Fibroblast of lung (primary cell): Measurements from ENCODE around the gene TUBGCP3. TPM values are rescaled to one million over a fixed set of nuclear protein-coding genes. Genes with fewer than 3 reads are reported as not detected.

ENCODE experiments used
- DNase-seq, 2 donors: peaks; one replicate each; pipeline versions ENCODE4 v3.0.0 to v3.0.0-alpha.2; 2010; ENCODE audit warnings: low read depth in 2 of 2
- H2AFZ ChIP-seq: 2 replicates; pipeline ENCODE4 v1.5.1; 2012; ENCODE audit warnings: low read length, control low read depth, inconsistent platforms
- H3K27ac ChIP-seq: 2 replicates; pipeline ENCODE4 v1.5.1; 2011; ENCODE audit warnings: low read length, control low read depth; ENCODE audit not compliant: insufficient read depth
- H3K27me3 ChIP-seq: 2 replicates; pipeline ENCODE4 v1.5.1; 2011; ENCODE audit warnings: mild to moderate bottlenecking, low read length; ENCODE audit not compliant: control insufficient read depth, insufficient read depth
- H3K36me3 ChIP-seq: 2 replicates; pipeline ENCODE4 v1.5.1; 2011; ENCODE audit warnings: low read length; ENCODE audit not compliant: control insufficient read depth, insufficient read depth
- H3K4me1 ChIP-seq: 2 replicates; pipeline ENCODE4 v1.5.1; 2011; ENCODE audit warnings: low read length; ENCODE audit not compliant: control insufficient read depth, insufficient read depth; ENCODE audit errors: extremely low read depth
- H3K4me2 ChIP-seq: 2 replicates; pipeline ENCODE4 v1.5.1; 2011; ENCODE audit warnings: low read length, control low read depth; ENCODE audit not compliant: insufficient read depth; ENCODE audit errors: extremely low read depth
- H3K4me3 ChIP-seq, 4 experiments: fragments of 200-600 bp in 1 of 4; sonication (generic) in 1 of 4; replicated peaks in 1 of 4; 2 replicates each; pipeline ENCODE4 v1.5.1; 2011 to 2016; ENCODE audit warnings: low read length in 4 of 4, low read depth in 3 of 4, mild to moderate bottlenecking in 3 of 4, control low read depth in 2 of 4, inconsistent platforms in 1 of 4, mixed read lengths in 1 of 4; ENCODE audit not compliant: insufficient read depth in 1 of 4; ENCODE audit errors: control extremely low read depth in 1 of 4
- H3K79me2 ChIP-seq: 2 replicates; pipeline ENCODE4 v1.5.1; 2012; ENCODE audit warnings: mild to moderate bottlenecking, low read length, inconsistent platforms; ENCODE audit not compliant: control insufficient read depth, insufficient read depth
- H3K9ac ChIP-seq: 2 replicates; pipeline ENCODE4 v1.5.1; 2011; ENCODE audit warnings: mild to moderate bottlenecking, low read length, control low read depth; ENCODE audit not compliant: insufficient read depth
- H3K9me3 ChIP-seq: 2 replicates; pipeline ENCODE4 v1.5.1; 2012; ENCODE audit warnings: low read depth, low read length; ENCODE audit not compliant: control insufficient read depth, insufficient read depth
- H4K20me1 ChIP-seq: 2 replicates; pipeline ENCODE4 v1.5.1; 2011; ENCODE audit warnings: low read length; ENCODE audit not compliant: control insufficient read depth, insufficient read depth; ENCODE audit errors: extremely low read depth
- EZH2 ChIP-seq: IDR thresholded peaks from 2 replicates; pipeline ENCODE4 v1.5.1; 2012; ENCODE audit warnings: low read length, control low read depth, mild to moderate bottlenecking; ENCODE audit errors: missing control alignments
- polyA plus RNA-seq, 2 donors: library from polyadenylated mRNA; depleted of rRNA in 1 of 2; stranded (reverse) in 1 of 2; unstranded in 1 of 2; fragments of >200 nt; gene quantifications; 2 replicates each; pipeline ENCODE4 v1.2.1, GENCODE V29; 2011 to 2012; ENCODE audit warnings: missing spikeins in 1 of 2
- total RNA-seq: library from RNA; depleted of rRNA; stranded (reverse); fragments of >200 nt; gene quantifications from 2 replicates; pipeline ENCODE4 v1.2.1, GENCODE V29; 2014
- TF ChIP-seq, protein P1 (sequence below), 2 donors: IDR thresholded peaks in 1 of 2; conservative IDR thresholded peaks in 1 of 2; 1 replicate in 1 of 2; 2 replicates in 1 of 2; pipeline ENCODE4 v1.5.1; 2011 to 2012; ENCODE audit warnings: low read length in 2 of 2, control low read depth in 1 of 2, inconsistent platforms in 1 of 2, low read depth in 1 of 2, mild to moderate bottlenecking in 1 of 2

TUBGCP3 gene
- total and polyA plus RNA-seq, 2 donors (not counting 1 experiment from before 2014, with no cell fraction given): 14.5 to 17.2 TPM

DNA sequence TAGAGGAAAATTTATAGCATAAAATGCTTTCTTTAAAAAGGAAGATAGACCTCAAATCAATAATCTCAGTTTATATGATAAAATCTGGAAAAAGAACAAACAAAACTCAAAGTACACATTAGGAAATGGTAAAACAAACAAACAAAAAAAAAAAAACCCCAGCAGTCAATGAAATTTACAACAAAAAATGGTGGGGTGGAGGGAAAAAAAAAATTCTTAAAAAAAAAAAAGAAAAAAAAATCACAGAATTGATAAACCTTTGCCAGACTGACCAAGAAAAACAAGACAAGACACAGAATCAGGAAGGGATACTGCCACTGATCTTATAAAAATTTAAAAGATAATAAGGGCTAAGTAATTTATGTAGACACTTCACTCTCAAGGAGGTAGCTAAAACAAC is 11.2 kb downstream of the TUBGCP3 start:
- Histone ChIP-seq H3K27ac (no peak overlapping the region), H3K79me2 (peaks cover 80% of the 10 kb centered on the region), H3K4me1 (peaks cover 2% of the 10 kb centered on the region), H3K4me3 (no peak overlapping the region), H3K9ac (no peak overlapping the region), H3K9me3 (no peaks in the 10 kb centered on the region), H3K4me2 (no peak overlapping the region), H3K36me3 (no peaks in the 10 kb centered on the region), H4K20me1 (no peaks in the 10 kb centered on the region), H2AFZ (no peak overlapping the region), H3K27me3 (no peaks in the 10 kb centered on the region)
- TF ChIP-seq, protein P1, sequence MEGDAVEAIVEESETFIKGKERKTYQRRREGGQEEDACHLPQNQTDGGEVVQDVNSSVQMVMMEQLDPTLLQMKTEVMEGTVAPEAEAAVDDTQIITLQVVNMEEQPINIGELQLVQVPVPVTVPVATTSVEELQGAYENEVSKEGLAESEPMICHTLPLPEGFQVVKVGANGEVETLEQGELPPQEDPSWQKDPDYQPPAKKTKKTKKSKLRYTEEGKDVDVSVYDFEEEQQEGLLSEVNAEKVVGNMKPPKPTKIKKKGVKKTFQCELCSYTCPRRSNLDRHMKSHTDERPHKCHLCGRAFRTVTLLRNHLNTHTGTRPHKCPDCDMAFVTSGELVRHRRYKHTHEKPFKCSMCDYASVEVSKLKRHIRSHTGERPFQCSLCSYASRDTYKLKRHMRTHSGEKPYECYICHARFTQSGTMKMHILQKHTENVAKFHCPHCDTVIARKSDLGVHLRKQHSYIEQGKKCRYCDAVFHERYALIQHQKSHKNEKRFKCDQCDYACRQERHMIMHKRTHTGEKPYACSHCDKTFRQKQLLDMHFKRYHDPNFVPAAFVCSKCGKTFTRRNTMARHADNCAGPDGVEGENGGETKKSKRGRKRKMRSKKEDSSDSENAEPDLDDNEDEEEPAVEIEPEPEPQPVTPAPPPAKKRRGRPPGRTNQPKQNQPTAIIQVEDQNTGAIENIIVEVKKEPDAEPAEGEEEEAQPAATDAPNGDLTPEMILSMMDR (conservative IDR thresholded peaks at IDR 0.05 in 1 of 2, IDR thresholded peaks at IDR 0.05 in 1 of 2; ENCODE audit: low read depth in 1 of 2, low read length in 2 of 2): no peak
- TF ChIP-seq EZH2: no peak
- DNase-seq: no peak

DNA sequence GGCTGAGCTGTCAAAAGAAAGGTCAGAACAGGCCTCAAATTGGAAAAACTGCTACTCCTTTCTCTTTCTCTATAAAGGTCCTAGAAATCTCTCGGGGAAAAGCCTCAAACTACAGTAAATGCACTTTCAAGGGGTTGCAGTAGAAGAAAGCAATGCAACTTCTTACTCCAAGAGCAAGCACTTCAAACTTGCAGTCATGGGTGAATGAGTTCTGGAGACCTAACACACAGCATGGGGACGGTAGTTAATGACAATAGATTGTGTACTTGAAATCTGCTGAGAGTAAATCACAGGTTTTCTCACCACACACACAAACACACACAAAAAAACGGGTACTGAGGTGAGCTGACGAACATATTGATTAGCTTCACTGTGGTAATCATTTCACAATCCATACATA is 11.8 kb downstream of the TUBGCP3 start:
- Histone ChIP-seq H3K36me3 (no peaks in the 10 kb centered on the region), H4K20me1 (no peaks in the 10 kb centered on the region), H3K4me1 (peaks cover 2% of the 10 kb centered on the region), H3K27ac (no peak overlapping the region), H2AFZ (no peak overlapping the region), H3K79me2 (peaks cover 80% of the 10 kb centered on the region), H3K4me3 (no peak overlapping the region), H3K4me2 (no peak overlapping the region), H3K9me3 (no peaks in the 10 kb centered on the region), H3K27me3 (no peaks in the 10 kb centered on the region), H3K9ac (no peak overlapping the region)
- no peak for TF ChIP-seq EZH2
- TF ChIP-seq, protein P1 (conservative IDR thresholded peaks at IDR 0.05 in 1 of 2, IDR thresholded peaks at IDR 0.05 in 1 of 2; ENCODE audit: low read depth in 1 of 2, low read length in 2 of 2): no peak
- no peak for DNase-seq

DNA sequence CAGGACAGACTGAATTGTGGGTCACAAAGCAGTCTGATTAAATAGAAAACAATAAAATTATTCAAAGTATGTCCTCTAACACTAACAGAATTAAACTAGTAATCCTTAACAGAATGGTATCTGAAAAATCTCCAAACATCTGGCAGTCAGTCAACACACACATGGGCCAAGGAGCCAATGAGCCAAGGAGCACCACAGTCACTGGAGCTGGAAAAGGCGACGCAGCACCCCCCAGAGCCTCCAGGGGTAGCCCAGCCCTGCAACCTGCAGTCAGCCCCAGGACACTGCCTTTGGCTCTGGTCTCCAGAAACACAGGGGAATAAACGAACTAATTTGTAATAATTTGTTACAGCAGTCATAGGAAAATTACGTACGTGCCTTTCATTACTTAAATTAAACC is 12.3 kb downstream of the TUBGCP3 start:
- Histone ChIP-seq H3K27me3 (no peaks in the 10 kb centered on the region), H4K20me1 (no peaks in the 10 kb centered on the region), H3K9me3 (no peaks in the 10 kb centered on the region), H3K4me3 (no peak overlapping the region), H3K4me2 (peak overlapping the region; percentile 62), H2AFZ (no peak overlapping the region), H3K36me3 (no peaks in the 10 kb centered on the region), H3K27ac (peak overlapping the region; percentile 9), H3K9ac (no peak overlapping the region), H3K4me1 (peaks cover 2% of the 10 kb centered on the region), H3K79me2 (peaks cover 76% of the 10 kb centered on the region)
- peak; percentile 9 to 21 for DNase-seq
- TF ChIP-seq EZH2: no peak
- TF ChIP-seq, protein P1 (conservative IDR thresholded peaks at IDR 0.05 in 1 of 2, IDR thresholded peaks at IDR 0.05 in 1 of 2; ENCODE audit: low read depth in 1 of 2, low read length in 2 of 2): no peak
